ENCODE data around the gene SSBP4. TPM values are rescaled to one million over a fixed set of nuclear protein-coding genes. Genes with fewer than 3 reads are reported as not detected.

Gene SSBP4
- total and polyA plus RNA-seq, 4 donors = 31.7 to 95.3 (median 72.4) TPM

DNA sequence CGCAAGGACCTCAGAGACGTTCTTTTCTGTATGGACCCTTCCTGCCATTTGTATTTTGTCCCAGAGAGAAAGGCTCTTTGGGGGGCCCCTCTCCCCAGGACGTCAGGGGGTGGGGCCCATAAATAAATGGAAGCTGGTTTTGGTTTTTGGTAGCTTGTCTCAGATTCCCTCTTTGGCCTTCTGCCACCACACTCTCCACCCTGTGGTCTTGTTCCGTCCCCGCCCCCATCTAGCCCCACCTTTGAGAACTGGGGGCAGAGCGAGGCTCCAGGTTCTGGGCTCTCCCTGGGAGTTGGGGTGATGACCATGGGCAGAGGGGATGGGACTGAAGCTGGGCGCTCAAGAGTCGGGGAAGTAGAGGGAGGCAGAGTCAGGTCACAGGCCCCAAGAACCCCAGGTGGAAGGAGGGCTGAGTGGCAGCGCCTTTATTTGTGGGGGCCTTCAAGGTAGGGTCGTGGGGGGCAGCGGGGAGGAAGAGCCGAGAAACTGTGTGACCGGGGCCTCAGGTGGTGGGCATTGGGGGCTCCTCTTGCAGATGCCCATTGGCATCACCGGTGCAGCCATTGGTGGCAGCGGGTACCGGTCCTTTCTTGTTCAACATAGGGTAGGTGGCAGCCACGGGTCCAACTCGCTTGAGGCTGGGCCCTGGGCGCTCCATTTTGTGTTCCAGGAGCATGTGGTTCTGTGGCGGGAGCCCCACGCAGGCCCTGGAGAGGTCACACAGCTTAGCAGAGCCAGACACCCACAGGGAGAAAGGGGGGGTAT lies 15.4 kb downstream of the SSBP4 start:
- peaks cover 0 to 6% (median 0%) of the 10 kb centered on the region in 4 donors for H3K36me3 ChIP-seq (ENCODE audit: control insufficient read depth in 4 of 4, insufficient read depth in 4 of 4, low read length in 4 of 4)
- H3K4me3 ChIP-seq = no peak overlapping the region
- peaks cover 0 to 44% (median 16%) of the 10 kb centered on the region in 5 donors for H3K4me1 ChIP-seq (ENCODE audit: control insufficient read depth in 5 of 5, insufficient read depth in 5 of 5, low read length in 5 of 5)
- H3K27ac ChIP-seq (ENCODE audit: low read depth in 1 of 2, low read length in 1 of 2) = no peak overlapping the region
- DNase-seq = no peak
- TF ChIP-seq, protein P1, sequence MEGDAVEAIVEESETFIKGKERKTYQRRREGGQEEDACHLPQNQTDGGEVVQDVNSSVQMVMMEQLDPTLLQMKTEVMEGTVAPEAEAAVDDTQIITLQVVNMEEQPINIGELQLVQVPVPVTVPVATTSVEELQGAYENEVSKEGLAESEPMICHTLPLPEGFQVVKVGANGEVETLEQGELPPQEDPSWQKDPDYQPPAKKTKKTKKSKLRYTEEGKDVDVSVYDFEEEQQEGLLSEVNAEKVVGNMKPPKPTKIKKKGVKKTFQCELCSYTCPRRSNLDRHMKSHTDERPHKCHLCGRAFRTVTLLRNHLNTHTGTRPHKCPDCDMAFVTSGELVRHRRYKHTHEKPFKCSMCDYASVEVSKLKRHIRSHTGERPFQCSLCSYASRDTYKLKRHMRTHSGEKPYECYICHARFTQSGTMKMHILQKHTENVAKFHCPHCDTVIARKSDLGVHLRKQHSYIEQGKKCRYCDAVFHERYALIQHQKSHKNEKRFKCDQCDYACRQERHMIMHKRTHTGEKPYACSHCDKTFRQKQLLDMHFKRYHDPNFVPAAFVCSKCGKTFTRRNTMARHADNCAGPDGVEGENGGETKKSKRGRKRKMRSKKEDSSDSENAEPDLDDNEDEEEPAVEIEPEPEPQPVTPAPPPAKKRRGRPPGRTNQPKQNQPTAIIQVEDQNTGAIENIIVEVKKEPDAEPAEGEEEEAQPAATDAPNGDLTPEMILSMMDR (IDR thresholded peaks at IDR 0.05; ENCODE audit: control extremely low read depth, extremely low read depth) = no peak
- WGBS, 2 donors = 85 to 87% methylated on average over 19 to 21 of the region's 21 CpGs
- H3K27me3 ChIP-seq (ENCODE audit: control insufficient read depth in 3 of 3, insufficient read depth in 3 of 3, low read length in 2 of 3) = no peaks in the 10 kb centered on the region
- H3K9ac ChIP-seq (ENCODE audit: insufficient read depth in 1 of 2, low read length in 2 of 2) = no peak overlapping the region
- no peaks in the 10 kb centered on the region for H3K9me3 ChIP-seq (ENCODE audit: control insufficient read depth in 4 of 4, insufficient read depth in 3 of 4, low read length in 3 of 4)
- ATAC-seq (ENCODE audit: insufficient read depth, low FRiP score) = no peak

DNA sequence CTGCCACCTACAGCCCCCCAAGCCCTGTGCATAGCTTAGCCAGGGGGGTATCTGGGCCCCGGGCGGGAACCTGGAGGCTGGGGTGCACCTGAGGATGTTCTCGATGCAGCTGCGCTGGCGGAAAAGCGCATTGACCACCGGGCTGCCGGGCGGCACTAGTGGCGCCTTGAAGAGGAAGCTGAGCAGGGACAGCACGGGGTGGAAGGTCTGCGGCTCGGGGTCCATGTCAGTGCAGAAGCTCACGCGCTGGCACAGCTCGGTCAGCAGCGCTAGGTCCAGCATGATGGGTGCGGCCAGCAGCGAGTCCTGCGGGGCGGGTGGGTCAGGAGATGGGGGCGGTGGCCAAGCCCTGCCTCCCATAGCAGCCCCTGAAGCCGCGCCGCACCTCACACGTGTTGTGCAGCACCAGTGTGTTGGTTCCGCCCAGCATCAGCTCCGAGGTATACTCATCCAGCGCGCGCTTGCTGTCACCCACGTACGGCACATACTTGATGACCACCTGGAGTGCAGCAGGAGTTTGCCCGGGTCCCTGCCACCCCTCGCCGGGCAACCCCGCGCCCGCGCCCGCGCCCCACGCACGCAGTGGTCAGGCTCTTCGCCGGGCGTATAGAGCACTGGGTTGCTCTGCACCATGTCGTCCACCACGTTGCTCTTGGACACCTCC lies 16.1 kb downstream of the SSBP4 start:
- H3K27ac ChIP-seq (ENCODE audit: low read depth in 1 of 2, low read length in 1 of 2) = no peak overlapping the region
- no peaks in the 10 kb centered on the region for H3K27me3 ChIP-seq (ENCODE audit: control insufficient read depth in 3 of 3, insufficient read depth in 3 of 3, low read length in 2 of 3)
- TF ChIP-seq, protein P1 (IDR thresholded peaks at IDR 0.05; ENCODE audit: control extremely low read depth, extremely low read depth) = no peak
- no peak overlapping the region for H3K9ac ChIP-seq (ENCODE audit: insufficient read depth in 1 of 2, low read length in 2 of 2)
- peaks cover 0 to 40% (median 15%) of the 10 kb centered on the region in 5 donors for H3K4me1 ChIP-seq (ENCODE audit: control insufficient read depth in 5 of 5, insufficient read depth in 5 of 5, low read length in 5 of 5)
- no peaks in the 10 kb centered on the region for H3K9me3 ChIP-seq (ENCODE audit: control insufficient read depth in 4 of 4, insufficient read depth in 3 of 4, low read length in 3 of 4)
- no peak overlapping the region for H3K4me3 ChIP-seq
- ATAC-seq (ENCODE audit: insufficient read depth, low FRiP score) (no peak), DNase-seq (no peak)
- WGBS, 2 donors = 95% methylated on average over 48 to 49 of the region's 49 CpGs
- H3K36me3 ChIP-seq (ENCODE audit: control insufficient read depth in 4 of 4, insufficient read depth in 4 of 4, low read length in 4 of 4) = peaks cover 0 to 6% (median 0%) of the 10 kb centered on the region in 4 donors

DNA sequence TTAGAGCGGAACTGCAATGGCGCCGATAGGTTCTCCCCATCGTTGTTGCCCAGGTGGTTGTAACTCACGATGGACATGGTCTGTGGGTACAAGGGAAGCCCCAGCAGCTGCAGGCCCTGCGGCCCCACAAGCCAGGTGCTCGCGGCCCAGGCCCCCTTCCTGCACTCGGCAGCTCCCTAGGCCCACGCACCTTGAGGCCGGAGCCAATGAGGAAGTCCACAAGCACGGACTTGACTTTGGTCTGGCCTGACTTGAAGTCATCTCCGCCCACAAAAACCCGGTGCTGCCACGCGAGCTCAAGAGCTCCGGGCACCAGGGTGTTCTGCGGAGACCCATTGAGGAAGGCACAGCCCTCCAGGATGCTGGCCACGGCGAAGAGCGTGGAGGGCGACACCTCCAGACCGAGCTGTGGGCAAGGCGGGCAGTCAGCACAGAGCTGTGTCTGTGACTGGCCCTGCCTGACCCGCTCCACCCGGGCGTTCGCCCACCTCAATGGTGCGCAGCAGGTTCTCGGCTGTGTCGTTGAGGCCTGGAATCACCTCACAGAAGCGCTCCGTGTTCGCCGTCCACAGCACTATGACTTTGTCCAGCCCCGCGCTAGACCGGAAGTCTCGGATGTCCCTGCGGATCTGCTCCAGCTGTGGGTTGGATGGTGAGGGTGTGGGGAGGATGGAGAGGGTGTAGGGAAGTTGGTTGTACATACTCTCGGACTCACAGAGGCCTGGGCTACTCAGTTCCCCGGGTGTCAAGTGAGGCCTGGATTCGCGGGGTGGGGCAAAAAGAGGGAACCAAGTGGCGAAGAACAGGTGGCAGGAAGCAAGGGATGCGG lies 16.9 kb downstream of the SSBP4 start:
- ATAC-seq (ENCODE audit: insufficient read depth, low FRiP score) = no peak
- H3K27ac ChIP-seq (ENCODE audit: low read depth in 1 of 2, low read length in 1 of 2) = peak overlapping the region in 1 of 2 donors; percentile 12
- H3K36me3 ChIP-seq (ENCODE audit: control insufficient read depth in 4 of 4, insufficient read depth in 4 of 4, low read length in 4 of 4) = peaks cover 0 to 2% (median 0%) of the 10 kb centered on the region in 4 donors
- no peak overlapping the region for H3K4me3 ChIP-seq
- no peak for DNase-seq
- TF ChIP-seq, protein P1 (IDR thresholded peaks at IDR 0.05; ENCODE audit: control extremely low read depth, extremely low read depth) = no peak
- no peaks in the 10 kb centered on the region for H3K27me3 ChIP-seq (ENCODE audit: control insufficient read depth in 3 of 3, insufficient read depth in 3 of 3, low read length in 2 of 3)
- H3K4me1 ChIP-seq (ENCODE audit: control insufficient read depth in 5 of 5, insufficient read depth in 5 of 5, low read length in 5 of 5) = peaks cover 0 to 40% (median 18%) of the 10 kb centered on the region in 5 donors
- H3K9me3 ChIP-seq (ENCODE audit: control insufficient read depth in 4 of 4, insufficient read depth in 3 of 4, low read length in 3 of 4) = no peaks in the 10 kb centered on the region
- no peak overlapping the region for H3K9ac ChIP-seq (ENCODE audit: insufficient read depth in 1 of 2, low read length in 2 of 2)
- 83 to 86% methylated on average over 45 to 46 of the region's 46 CpGs for WGBS, 2 donors
